HCT116 (cell line): ENCODE measurements around the gene F13A1.

Source experiments
- ATF3 ChIP-seq: IDR thresholded peaks from 2 replicates; pipeline ENCODE4 v1.6.1; 2012
- CEBPB ChIP-seq: IDR thresholded peaks from 2 replicates; pipeline ENCODE4 v1.6.1; 2012; ENCODE audit warnings: low read depth
- CTCF ChIP-seq, 3 experiments: fragments of 200-600 bp in 1 of 3; sonication (generic) in 1 of 3; IDR thresholded peaks in 2 of 3; conservative IDR thresholded peaks in 1 of 3; 2 replicates each; pipeline ENCODE4 v1.5.1; 2012 to 2017; ENCODE audit warnings: low read depth in 2 of 3, low read length in 2 of 3, antibody characterized with exemption in 1 of 3, borderline replicate concordance in 1 of 3, control low read depth in 1 of 3, mild to moderate bottlenecking in 1 of 3, mixed read lengths in 1 of 3, mixed run types in 1 of 3, moderate library complexity in 1 of 3; ENCODE audit not compliant: insufficient read depth in 1 of 3
- EZH2 ChIP-seq: fragments of 200-600 bp; sonication (generic); IDR thresholded peaks from 2 replicates; pipeline ENCODE4 v1.6.1; 2017; ENCODE audit warnings: antibody characterized with exemption, mixed run types
- POLR2A ChIP-seq: IDR thresholded peaks from 2 replicates; pipeline ENCODE4 v1.7.0; 2011; ENCODE audit warnings: borderline replicate concordance; ENCODE audit not compliant: insufficient read depth, insufficient read length; ENCODE audit errors: extremely low read depth
- RAD21 ChIP-seq: IDR thresholded peaks from 2 replicates; pipeline ENCODE4 v1.6.1; 2012; ENCODE audit warnings: low read depth, mild to moderate bottlenecking
- SIN3A ChIP-seq: IDR thresholded peaks from 2 replicates; pipeline ENCODE4 v1.6.1; 2012; ENCODE audit warnings: low read depth

- TF ChIP-seq ATF3 (no peak), RAD21 (no peak), POLR2A (no peak), CTCF (IDR thresholded peaks at IDR 0.05 in 2 of 3, conservative IDR thresholded peaks at IDR 0.05 in 1 of 3; ENCODE audit: borderline replicate concordance in 1 of 3, insufficient read depth in 1 of 3, low read depth in 2 of 3, low read length in 2 of 3) (no peak), CEBPB (no peak), SIN3A (no peak), EZH2 (no peak)
These were observed 2.4 kb downstream of the F13A1 start for GRCh38 chr6:6317825-6318733.
